Tracheal epithelial cell (primary cell): ENCODE data around the gene ACER3. TPM values are rescaled to one million over a fixed set of nuclear protein-coding genes. Genes with fewer than 3 reads are reported as not detected.

Source experiments
- total RNA-seq: library from RNA; depleted of rRNA; stranded (reverse); fragments of >200 nt; gene quantifications from 2 replicates; pipeline ENCODE4 v1.2.1, GENCODE V29; 2014

Gene ACER3
- total RNA-seq: 9.0 and 10.4 TPM in 2 replicates

GRCh38 chr11:76860539-76861475 lies at the start of gene ACER3:
Gene ACER3 (plus strand): TSS chr11:76860918. CDS start chr11:76860977, 59 bp downstream.

GRCh38 chr11:77066229-77067042 lies 205.7 kb downstream of the ACER3 start, which contains the start of gene CAPN5:
Gene CAPN5 (plus strand): TSS chr11:77066971. CDS start chr11:77084887, 17,916 bp downstream.

Other genes with a start within 250 kb of the ACER3 start
- 0.72 TPM in 1 of 2 replicates, not detected in the other for gene LRRC32, start 190.2 kb upstream of the ACER3 start, total RNA-seq
- 14.5 and 23.9 TPM in 2 replicates for gene TSKU, start 77.6 kb upstream of the ACER3 start, total RNA-seq
- not detected in 2 replicates for gene B3GNT6, start 173.5 kb downstream of the ACER3 start, total RNA-seq
- 2.1 and 4.8 TPM in 2 replicates for gene CAPN5, start 206.1 kb downstream of the ACER3 start, total RNA-seq
- gene OMP, start 241.9 kb downstream of the ACER3 start, total RNA-seq: not detected in 2 replicates